ENCODE measurements around the gene ELL.

- TF ChIP-seq CTCF (IDR thresholded peaks at IDR 0.05) (no peak), EP300 (IDR thresholded peaks at IDR 0.05) (no peak), POLR2A (IDR thresholded peaks at IDR 0.05) (no peak)
Measured at GRCh38 chr19:18543814-18544475, 22.1 kb upstream of the ELL start.

All from ovary (tissue), 3 donors.